OCI-LY7 (cell line): Measurements from ENCODE around the gene TIMMDC1. TPM values are rescaled to one million over a fixed set of nuclear protein-coding genes. Genes with fewer than 3 reads are reported as not detected.
A peak's percentile ranks its signal among the peaks of the same experiment; 100 is the strongest.

Source experiments
- Bru-seq: library from RNA; stranded (reverse); fragments of 400-500 nt; gene quantifications from one replicate; lab custom pipeline; 2021; lab: Mats Ljungman, UMichigan
- BruChase-seq, 2 experiments: library from RNA; stranded (reverse); fragments of 400-500 nt; gene quantifications; one replicate each; lab custom pipeline; 2021; lab: Mats Ljungman, UMichigan
- BruUV-seq: library from RNA; stranded (reverse); fragments of 400-500 nt; replicated peaks from 2 replicates; lab custom pipeline; 2021; lab: Mats Ljungman, UMichigan
- CTCF ChIA-PET: fragments of 300-600 bp; sonication (Branson Sonifier 250); formaldehyde crosslinking; loops from one replicate; lab custom pipeline; 2022; ENCODE audit warnings: antibody characterized with exemption; ENCODE audit not compliant: unreplicated experiment; lab: Charles Lee
- POLR2A ChIA-PET: fragments of 300-600 bp; sonication (Branson Sonifier 250); formaldehyde crosslinking; loops from one replicate; lab custom pipeline; 2022; ENCODE audit warnings: antibody characterized with exemption; lab: Charles Lee
- DNase-seq: peaks from one replicate; pipeline ENCODE4 v3.0.0-alpha.2; 2015; ENCODE audit warnings: low spot score
- H2AFZ ChIP-seq: fragments of 200-600 bp; sonication (generic), shearing (Covaris generic); 2 replicates; pipeline ENCODE4 v1.6.1; 2014; ENCODE audit warnings: mild to moderate bottlenecking, antibody characterized with exemption, low read length, moderate library complexity
- H3K27ac ChIP-seq: fragments of 200-600 bp; sonication (generic); 2 replicates; pipeline ENCODE4 v1.5.1; 2014; ENCODE audit warnings: mixed run types, low read depth, mild to moderate bottlenecking, moderate library complexity, low read length, inconsistent platforms; ENCODE audit not compliant: poor library complexity, severe bottlenecking
- H3K36me3 ChIP-seq: fragments of 200-600 bp; sonication (generic); 2 replicates; pipeline ENCODE4 v1.6.1; 2014; ENCODE audit warnings: mild to moderate bottlenecking, antibody characterized with exemption, low read length, moderate library complexity, mixed read lengths; ENCODE audit not compliant: insufficient read depth
- H3K4me1 ChIP-seq: fragments of 200-600 bp; sonication (generic); 2 replicates; pipeline ENCODE4 v1.5.1; 2014; ENCODE audit warnings: mild to moderate bottlenecking, low read length; ENCODE audit not compliant: insufficient read depth, poor library complexity, severe bottlenecking
- H3K4me2 ChIP-seq: fragments of 200-600 bp; sonication (generic); 2 replicates; pipeline ENCODE4 v1.6.1; 2014; ENCODE audit warnings: mild to moderate bottlenecking, low read length
- H3K4me3 ChIP-seq: fragments of 200-600 bp; sonication (generic); 2 replicates; pipeline ENCODE4 v1.5.1; 2014; ENCODE audit warnings: mild to moderate bottlenecking, low read depth, low read length; ENCODE audit not compliant: poor library complexity, severe bottlenecking
- H3K79me2 ChIP-seq: fragments of 200-600 bp; sonication (generic); 2 replicates; pipeline ENCODE4 v1.6.1; 2016; ENCODE audit warnings: low read depth, mild to moderate bottlenecking, low read length, moderate library complexity, mixed read lengths; ENCODE audit not compliant: insufficient read depth
- H3K9me2 ChIP-seq: fragments of 200-600 bp; sonication (generic); 2 replicates; pipeline ENCODE4 v1.6.1; 2016; ENCODE audit warnings: mild to moderate bottlenecking, low read length, mixed read lengths; ENCODE audit not compliant: insufficient read depth
- H3K9me3 ChIP-seq: fragments of 200-600 bp; sonication (generic); 2 replicates; pipeline ENCODE4 v1.6.1; 2014; ENCODE audit warnings: mild to moderate bottlenecking, mixed run types, low read length, mixed read lengths
- H4K20me1 ChIP-seq: fragments of 200-600 bp; sonication (generic); 2 replicates; pipeline ENCODE4 v1.6.1; 2014; ENCODE audit warnings: mild to moderate bottlenecking, antibody characterized with exemption, low read length, moderate library complexity, mixed read lengths; ENCODE audit not compliant: insufficient read depth
- CTCF ChIP-seq: fragments of 200-600 bp; sonication (generic); conservative IDR thresholded peaks from 2 replicates; pipeline ENCODE4 v1.5.1; 2014; ENCODE audit warnings: mild to moderate bottlenecking, antibody characterized with exemption, low read length, moderate library complexity, mixed read lengths
- EZH2phosphoT487 ChIP-seq: fragments of 200-600 bp; sonication (generic); IDR thresholded peaks from 2 replicates; pipeline ENCODE4 v1.6.1; 2018; ENCODE audit warnings: low read depth, borderline replicate concordance, mild to moderate bottlenecking, mixed run types, antibody characterized with exemption, low read length, moderate library complexity, mixed read lengths
- intact Hi-C: fragments of 100-400 bp; cut with micrococcal nuclease; formaldehyde crosslinking; loops from one replicate; pipeline ENCODE4 v1.10.0; 2022; ENCODE audit not compliant: unreplicated experiment
- long read RNA-seq: library from polyadenylated mRNA; stranded (forward); transcript quantifications from one replicate; pipeline ENCODE4 v2.0.0, GENCODE V29; 2022
- total RNA-seq, 2 experiments: library from RNA; depleted of rRNA in 1 of 2; stranded (reverse); fragments of >200 nt in 1 of 2; shearing (Covaris generic) in 1 of 2; gene quantifications; 2 replicates each; pipeline ENCODE4 v1.2.3, GENCODE V29; 2014 to 2022

The TIMMDC1 gene
- 54.6 and 61.0 TPM in 2 replicates for total RNA-seq (2014; rRNA removed; shearing (Covaris generic))
- total RNA-seq (2022): 92.7 and 92.9 TPM in 2 replicates
- Bru-seq, nascent RNA: percentile 79 among the genes with signal in this experiment
- BruChase-seq, experiment 1, labeled RNA remaining after a 6-hour chase: percentile 85 among the genes with signal in this experiment
- percentile 85 among the genes with signal in this experiment for BruChase-seq, experiment 2, labeled RNA remaining after a 2-hour chase
- long read RNA-seq, transcript TIMMDC1-208 (7 exons, 2,394 nt): major isoform, 52 of 70 reads
- long read RNA-seq, partial matches to known transcripts: 8 of 70 reads
- long read RNA-seq, other reads (novel, unspliced or antisense): 7 of 70 reads

GRCh38 chr3:119498186-119499011 is at the start of gene TIMMDC1:
TSS of gene TIMMDC1 (plus strand) at chr3:119498547. CDS start at chr3:119498734, 187 bp downstream.
- TF ChIP-seq EZH2phosphoT487 (no peak), CTCF (no peak)
- no peaks in the 10 kb centered on the region for H3K9me2 ChIP-seq
- DNase-seq: peak; percentile 98
- peak within 1 kb of the TSS; percentile 95 for H3K4me2 ChIP-seq
- peak within 1 kb of the TSS; percentile 66 for H3K27ac ChIP-seq
- CTCF ChIA-PET: no interaction called here
- peaks cover 45% of the 10 kb centered on the region for H3K79me2 ChIP-seq
- H3K4me3 ChIP-seq: peak within 1 kb of the TSS; percentile 75
- H3K36me3 ChIP-seq: peaks cover 20% of the 10 kb centered on the region
- H2AFZ ChIP-seq: peak within 1 kb of the TSS; percentile 55; the same call in 1 of the 2 replicates
- peaks cover 8% of the 10 kb centered on the region; the same call in 1 of the 2 replicates for H4K20me1 ChIP-seq
- no peaks in the 10 kb centered on the region for H3K9me3 ChIP-seq
- POLR2A ChIA-PET: interaction anchor here (0.6 to 7.8 kb wide), 21 partner anchors 9 to 242 kb away, joined by 3 to 67 read pairs (median 4); partner anchors contain the start of genes POGLUT1 and TMEM39A
- peaks cover 29% of the 10 kb centered on the region for H3K4me1 ChIP-seq
- BruUV-seq: TSS peak; percentile 79
- intact Hi-C loops: loop anchor here (1.0 to 10.0 kb wide), 4 partner anchors 30 to 596 kb away; partner anchors contain the start of genes CD80, COX17, GSK3B and POGLUT1

GRCh38 chr3:119453822-119454221 is 44.5 kb upstream of the TIMMDC1 start:
- intact Hi-C loops: no loop called here
- Histone ChIP-seq H3K9me2 (no peaks in the 10 kb centered on the region), H4K20me1 (no peaks in the 10 kb centered on the region), H3K9me3 (no peaks in the 10 kb centered on the region), H3K79me2 (no peaks in the 10 kb centered on the region), H3K27ac (no peak overlapping the region), H3K4me1 (no peaks in the 10 kb centered on the region), H3K4me3 (no peak overlapping the region), H3K36me3 (peaks cover 97% of the 10 kb centered on the region), H2AFZ (no peak overlapping the region), H3K4me2 (no peak overlapping the region)
- no TSS peak for BruUV-seq
- ChIA-PET CTCF (no interaction called here), POLR2A (interaction anchor here (0.7 to 7.3 kb wide), 4 partner anchors 10 to 158 kb away, joined by 3 to 55 read pairs (median 4); partner anchors contain the start of gene TMEM39A)
- no peak for TF ChIP-seq EZH2phosphoT487
- TF ChIP-seq CTCF: no peak
- DNase-seq: no peak
